Endothelial cell of umbilical vein (primary cell): ENCODE data around the gene HYAL1. TPM values are rescaled to one million over a fixed set of nuclear protein-coding genes. Genes with fewer than 3 reads are reported as not detected.

Source experiments
- BruUV-seq: library from RNA; stranded (reverse); fragments of 400-500 nt; replicated peaks from 2 replicates; lab custom pipeline; 2021; lab: Mats Ljungman, UMichigan
- CTCF ChIA-PET: fragments of 300-600, 350-600 bp; sonication (Branson Sonifier 250); formaldehyde crosslinking; loops from one replicate; lab custom pipeline; 2021; ENCODE audit warnings: antibody characterized with exemption, inconsistent platforms; lab: Charles Lee
- POLR2A ChIA-PET: fragments of 300-600, 350-600 bp; sonication (Branson Sonifier 250); formaldehyde crosslinking; loops from one replicate; lab custom pipeline; 2021; ENCODE audit warnings: antibody characterized with exemption, inconsistent platforms; lab: Charles Lee
- DNase-seq: peaks from one replicate; pipeline ENCODE4 v3.0.0-alpha.2; 2011; ENCODE audit warnings: low read depth, low spot score
- FAIRE-seq: peaks from 2 replicates; lab custom pipeline; 2011; peaks lifted over from hg19 to GRCh38; lab: Jason Lieb, UNC
- H2AFZ ChIP-seq: 2 replicates; pipeline ENCODE4 v1.6.0; 2012; ENCODE audit warnings: low read depth, low read length, control low read depth, inconsistent platforms
- H3K27ac ChIP-seq: 2 replicates; pipeline ENCODE4 v1.5.1; 2011; ENCODE audit warnings: low read depth, mild to moderate bottlenecking, control low read depth, low read length, moderate library complexity; ENCODE audit not compliant: insufficient read depth
- H3K27me3 ChIP-seq, 2 experiments: 2 replicates each; pipeline versions ENCODE4 v1.6.0 to v1.6.1; 2011; ENCODE audit warnings: low read length in 2 of 2, mixed read lengths in 1 of 2; ENCODE audit not compliant: control insufficient read depth in 2 of 2, insufficient read depth in 2 of 2
- H3K36me3 ChIP-seq, 2 experiments: 2 replicates in 1 of 2; 3 replicates in 1 of 2; pipeline ENCODE4 v1.5.1; 2011; ENCODE audit warnings: low read length in 2 of 2, mild to moderate bottlenecking in 1 of 2, moderate library complexity in 1 of 2; ENCODE audit not compliant: control insufficient read depth in 2 of 2, insufficient read depth in 2 of 2; ENCODE audit errors: extremely low read depth in 1 of 2
- H3K4me1 ChIP-seq: 3 replicates; pipeline ENCODE4 v1.5.1; 2011; ENCODE audit warnings: mild to moderate bottlenecking, low read length; ENCODE audit not compliant: control insufficient read depth, insufficient read depth; ENCODE audit errors: extremely low read depth
- H3K4me2 ChIP-seq: 2 replicates; pipeline ENCODE4 v1.6.1; 2011; ENCODE audit warnings: low read length, control low read depth, mixed read lengths; ENCODE audit not compliant: insufficient read depth
- H3K4me3 ChIP-seq, 3 experiments: fragments of 200-600 bp in 1 of 3; sonication (generic), shearing (Covaris generic) in 1 of 3; replicated peaks in 1 of 3; 2 replicates each; pipeline ENCODE4 v1.5.1; 2011 to 2016; ENCODE audit warnings: control low read depth in 3 of 3, low read length in 3 of 3, mild to moderate bottlenecking in 2 of 3, inconsistent platforms in 1 of 3, low read depth in 1 of 3, moderate library complexity in 1 of 3; ENCODE audit not compliant: insufficient read depth in 1 of 3
- H3K79me2 ChIP-seq: 2 replicates; pipeline ENCODE4 v1.6.0; 2012; ENCODE audit warnings: low read length, inconsistent platforms; ENCODE audit not compliant: control insufficient read depth, insufficient read depth
- H3K9ac ChIP-seq: replicated peaks from 2 replicates; pipeline ENCODE3; 2011; ENCODE audit warnings: low read length, control low read depth; ENCODE audit not compliant: insufficient read depth; ENCODE audit errors: extremely low read depth
- H3K9me1 ChIP-seq: replicated peaks from 3 replicates; pipeline ENCODE4 v1.6.0; 2011; ENCODE audit warnings: mild to moderate bottlenecking, low read length; ENCODE audit not compliant: control insufficient read depth, insufficient read depth; ENCODE audit errors: extremely low read depth
- H3K9me3 ChIP-seq: replicated peaks from 2 replicates; pipeline ENCODE4 v1.5.1; 2012; ENCODE audit warnings: low read length, inconsistent platforms; ENCODE audit not compliant: control insufficient read depth, insufficient read depth
- H4K20me1 ChIP-seq: replicated peaks from 2 replicates; pipeline ENCODE3; 2011; ENCODE audit warnings: mild to moderate bottlenecking, low read length; ENCODE audit not compliant: control insufficient read depth, insufficient read depth; ENCODE audit errors: extremely low read depth
- CTCF ChIP-seq, 2 donors: IDR thresholded peaks; 1 replicate in 1 of 2; 2 replicates in 1 of 2; pipeline ENCODE4 v1.5.1; 2011; ENCODE audit warnings: low read length in 2 of 2, mild to moderate bottlenecking in 2 of 2, moderate library complexity in 2 of 2, control low read depth in 1 of 2, inconsistent platforms in 1 of 2, low read depth in 1 of 2; ENCODE audit not compliant: insufficient read depth in 1 of 2; ENCODE audit errors: extremely low read depth in 1 of 2
- EZH2 ChIP-seq: IDR thresholded peaks from 2 replicates; pipeline ENCODE4 v1.6.1; 2012; ENCODE audit warnings: borderline replicate concordance, low read depth, mild to moderate bottlenecking, moderate library complexity, low read length, inconsistent platforms; ENCODE audit not compliant: severe bottlenecking
- FOS ChIP-seq: IDR thresholded peaks from 2 replicates; pipeline ENCODE4 v1.6.1; 2011; ENCODE audit warnings: mild to moderate bottlenecking, low read length, moderate library complexity, borderline replicate concordance; ENCODE audit not compliant: insufficient read depth
- GATA2 ChIP-seq: IDR thresholded peaks from 2 replicates; pipeline ENCODE4 v1.7.0; 2011; ENCODE audit warnings: low read depth, mild to moderate bottlenecking, moderate library complexity, mixed read lengths, low read length; ENCODE audit not compliant: insufficient read length, insufficient read depth
- JUN ChIP-seq: IDR thresholded peaks from 2 replicates; pipeline ENCODE4 v1.6.1; 2011; ENCODE audit warnings: borderline replicate concordance, low read depth; ENCODE audit not compliant: insufficient read length, insufficient read depth
- MAX ChIP-seq: IDR thresholded peaks from 2 replicates; pipeline ENCODE4 v1.6.1; 2011; ENCODE audit not compliant: insufficient read depth, insufficient read length
- MYC ChIP-seq: IDR thresholded peaks from one replicate; pipeline ENCODE4 v1.6.1; 2011; ENCODE audit warnings: mild to moderate bottlenecking, low read depth, low read length
- POLR2A ChIP-seq: IDR thresholded peaks from 2 replicates; pipeline ENCODE4 v1.6.1; 2012; ENCODE audit warnings: low read depth, mild to moderate bottlenecking, control low read depth, low read length
- POLR2AphosphoS5 ChIP-seq: IDR thresholded peaks from 2 replicates; pipeline ENCODE4 v1.6.1; 2012; ENCODE audit warnings: low read depth, mild to moderate bottlenecking, control low read depth, low read length, moderate library complexity; ENCODE audit not compliant: insufficient read depth
- dilution Hi-C: fragments of 300-500 bp; cut with MboI; formaldehyde crosslinking; loops from one replicate; pipeline ENCODE4 v1.15.0; 2019; ENCODE audit warnings: low sequenced_read_pairs; ENCODE audit not compliant: extremely low pct_ligation_motif_present
- intact Hi-C: fragments of 100-400 bp; cut with micrococcal nuclease; formaldehyde crosslinking; loops from one replicate; pipeline ENCODE4 v1.10.0; 2022
- polyA plus RNA-seq, 4 experiments: library from polyadenylated mRNA; depleted of rRNA in 3 of 4; stranded (reverse) in 3 of 4; unstranded in 1 of 4; fragments of >200 nt; gene quantifications; 2 replicates each; pipeline versions ENCODE4 v1.2.1 to v1.2.3, GENCODE V29; 2011 to 2012; ENCODE audit warnings: missing spikeins in 1 of 4
- total RNA-seq: library from RNA; stranded (reverse); gene quantifications from 2 replicates; pipeline ENCODE4 v1.2.3, GENCODE V29; 2021

HYAL1 gene
- total and polyA plus RNA-seq, 2 donors (not counting 3 experiments of a cell fraction or from before 2014, with no cell fraction given) = 2.2 to 3.3 TPM

GRCh38 chr3:50254577-50255250 lies 48.7 kb downstream of the HYAL1 start:
- Histone ChIP-seq H3K79me2 (peaks cover 62% of the 10 kb centered on the region), H4K20me1 (no peaks in the 10 kb centered on the region), H3K36me3 (peaks cover 16 to 65% of the 10 kb centered on the region in 2 experiments), H3K9me1 (no peaks in the 10 kb centered on the region), H3K9ac (peak overlapping the region; percentile 67), H3K9me3 (no peaks in the 10 kb centered on the region), H3K4me2 (peak overlapping the region; percentile 17), H3K4me3 (no peak overlapping the region), H2AFZ (no peak overlapping the region), H3K4me1 (peaks cover 64% of the 10 kb centered on the region), H3K27ac (peak overlapping the region; percentile 98), H3K27me3 (no peaks in the 10 kb centered on the region)
- TSS peak; percentile 98 for BruUV-seq
- DNase-seq (peak; percentile 91), FAIRE-seq (peak; percentile 97)
- intact Hi-C loops = loop anchor here (1.0 to 2.0 kb wide), 4 partner anchors 8 to 38 kb away; partner anchors contain the start of gene IFRD2
- TF ChIP-seq CTCF (IDR thresholded peaks at IDR 0.05; ENCODE audit: extremely low read depth in 1 of 2, insufficient read depth in 1 of 2, low read depth in 1 of 2, low read length in 2 of 2) (no peak), JUN (peak; percentile 87), GATA2 (no peak), MAX (peak; percentile 66), MYC (peak; percentile 82), EZH2 (no peak), POLR2A (peak; percentile 42), POLR2AphosphoS5 (peak; percentile 83), FOS (peak; percentile 68)
- CTCF ChIA-PET = interaction anchor here (0.7 to 8.6 kb wide), 6 partner anchors 8 to 60 kb away, joined by 3 to 98 read pairs (median 10); partner anchors contain the start of gene GNAI2
- dilution Hi-C loops = no loop called here
- POLR2A ChIA-PET = interaction anchor here (1.3 to 1.4 kb wide), 2 partner anchors 11 to 19 kb away, joined by 3 to 4 read pairs; partner anchors contain the start of gene GNAI2
